BJ (cell line): Measurements from ENCODE around the gene USP3. TPM values are rescaled to one million over a fixed set of nuclear protein-coding genes. Genes with fewer than 3 reads are reported as not detected.

Experiments
- CTCF ChIA-PET: fragments of 350-600 bp; formaldehyde crosslinking; extraction: SDS; loops from one replicate; lab custom pipeline; 2021; ENCODE audit warnings: antibody characterized with exemption, inconsistent platforms; lab: Yijun Ruan, JAX
- POLR2A ChIA-PET: fragments of 300-600 bp; sonication (Branson Sonifier 250); formaldehyde crosslinking; extraction: SDS; loops from one replicate; lab custom pipeline; 2021; ENCODE audit warnings: antibody characterized with exemption; lab: Charles Lee
- DNase-seq: peaks from one replicate; pipeline ENCODE4 v3.0.0-alpha.2; 2011; ENCODE audit warnings: low read depth
- H3K27me3 ChIP-seq: 2 replicates; pipeline ENCODE4 v1.6.0; 2011; ENCODE audit warnings: low read length; ENCODE audit not compliant: control insufficient read depth, insufficient read depth
- H3K36me3 ChIP-seq: 2 replicates; pipeline ENCODE4 v1.5.1; 2011; ENCODE audit warnings: low read length; ENCODE audit not compliant: control insufficient read depth, insufficient read depth
- H3K4me3 ChIP-seq: 2 replicates; pipeline ENCODE4 v1.5.1; 2011; ENCODE audit warnings: low read depth, mild to moderate bottlenecking, control low read depth, low read length
- polyA plus RNA-seq: library from polyadenylated mRNA; depleted of rRNA; stranded (reverse); fragments of >200 nt; gene quantifications from 2 replicates; pipeline ENCODE4 v1.2.3, GENCODE V29; 2011
- TF ChIP-seq, protein P1 (sequence below): IDR thresholded peaks from 2 replicates; pipeline ENCODE4 v1.5.1; 2011; ENCODE audit warnings: low read depth, mild to moderate bottlenecking, control low read depth, inconsistent platforms, low read length, moderate library complexity; ENCODE audit not compliant: insufficient read depth

The USP3 gene
- polyA plus RNA-seq, 1 experiment: 13.3 TPM

DNA sequence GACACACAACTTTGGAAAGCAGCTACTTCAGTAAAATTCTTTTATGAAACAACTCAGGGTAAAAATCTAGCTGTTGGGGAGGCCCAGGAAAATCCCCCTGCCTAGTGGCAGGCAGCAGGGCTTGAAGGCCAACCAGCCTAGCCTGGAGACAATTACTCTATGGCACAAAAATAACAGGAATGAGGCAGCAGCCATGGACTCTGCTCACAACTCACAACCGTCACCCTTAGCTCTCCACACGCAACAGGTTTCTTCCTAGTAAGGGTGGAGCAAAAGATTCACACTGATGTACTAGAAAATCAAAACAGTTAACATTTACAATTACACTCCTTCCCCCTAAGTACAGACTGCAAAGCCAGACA, 92.3 kb downstream of the USP3 start:
- ChIA-PET CTCF (interaction anchor here (1.0 to 4.7 kb wide), 5 partner anchors 9 to 130 kb away, joined by 3 to 23 read pairs (median 5); no protein-coding TSS in a partner anchor), POLR2A (interaction anchor here (0.6 kb wide), 1 partner anchor 32 kb away, joined by 3 read pairs; no protein-coding TSS in a partner anchor)
- Histone ChIP-seq H3K27me3 (no peaks in the 10 kb centered on the region), H3K36me3 (peaks cover under 1% of the 10 kb centered on the region; the same call in 1 of the 2 replicates), H3K4me3 (no peak overlapping the region)
- TF ChIP-seq, protein P1, sequence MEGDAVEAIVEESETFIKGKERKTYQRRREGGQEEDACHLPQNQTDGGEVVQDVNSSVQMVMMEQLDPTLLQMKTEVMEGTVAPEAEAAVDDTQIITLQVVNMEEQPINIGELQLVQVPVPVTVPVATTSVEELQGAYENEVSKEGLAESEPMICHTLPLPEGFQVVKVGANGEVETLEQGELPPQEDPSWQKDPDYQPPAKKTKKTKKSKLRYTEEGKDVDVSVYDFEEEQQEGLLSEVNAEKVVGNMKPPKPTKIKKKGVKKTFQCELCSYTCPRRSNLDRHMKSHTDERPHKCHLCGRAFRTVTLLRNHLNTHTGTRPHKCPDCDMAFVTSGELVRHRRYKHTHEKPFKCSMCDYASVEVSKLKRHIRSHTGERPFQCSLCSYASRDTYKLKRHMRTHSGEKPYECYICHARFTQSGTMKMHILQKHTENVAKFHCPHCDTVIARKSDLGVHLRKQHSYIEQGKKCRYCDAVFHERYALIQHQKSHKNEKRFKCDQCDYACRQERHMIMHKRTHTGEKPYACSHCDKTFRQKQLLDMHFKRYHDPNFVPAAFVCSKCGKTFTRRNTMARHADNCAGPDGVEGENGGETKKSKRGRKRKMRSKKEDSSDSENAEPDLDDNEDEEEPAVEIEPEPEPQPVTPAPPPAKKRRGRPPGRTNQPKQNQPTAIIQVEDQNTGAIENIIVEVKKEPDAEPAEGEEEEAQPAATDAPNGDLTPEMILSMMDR: no peak
- DNase-seq: no peak

DNA sequence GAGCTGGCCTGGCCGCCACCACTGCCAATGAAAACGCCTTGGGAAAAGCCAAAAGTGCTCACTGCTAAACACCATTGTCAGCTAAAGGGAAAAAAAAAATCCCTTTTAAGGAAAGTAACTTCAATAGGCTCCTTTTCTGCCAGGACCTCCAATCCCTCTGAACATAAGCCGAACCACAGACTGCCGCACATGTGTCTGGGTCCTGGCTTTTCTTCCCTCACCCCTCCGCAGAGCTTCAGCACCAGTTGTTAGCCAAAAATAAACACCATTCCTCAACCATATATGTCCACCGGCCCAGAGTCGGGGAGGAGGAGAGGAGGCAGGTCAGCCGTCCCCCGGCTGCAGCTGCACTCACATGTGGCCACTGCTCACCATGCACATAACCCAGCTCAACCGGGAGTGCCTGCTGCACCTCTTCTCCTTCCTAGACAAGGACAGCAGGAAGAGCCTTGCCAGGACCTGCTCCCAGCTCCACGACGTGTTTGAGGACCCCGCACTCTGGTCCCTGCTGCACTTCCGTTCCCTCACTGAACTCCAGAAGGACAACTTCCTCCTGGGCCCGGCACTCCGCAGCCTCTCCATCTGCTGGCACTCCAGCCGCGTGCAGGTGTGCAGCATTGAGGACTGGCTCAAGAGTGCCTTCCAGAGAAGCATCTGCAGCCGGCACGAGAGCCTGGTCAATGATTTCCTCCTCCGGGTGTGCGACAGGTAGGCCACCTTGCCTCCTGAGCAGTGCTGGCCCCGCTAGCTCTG, 92.8 kb downstream of the USP3 start, which contains the start of gene FBXL22:
Gene FBXL22 (plus strand): TSS at position 350 of the 753 bp plus-strand sequence. CDS start 6 bp downstream, at position 356.
- CTCF ChIA-PET: interaction anchor here (1.0 to 4.7 kb wide), 6 partner anchors 8 to 131 kb away, joined by 3 to 23 read pairs (median 5); no protein-coding TSS in a partner anchor
- TF ChIP-seq, protein P1: no peak
- no peak for DNase-seq
- POLR2A ChIA-PET: no interaction called here
- Histone ChIP-seq H3K36me3 (no peaks in the 10 kb centered on the region; the same call in 1 of the 2 replicates), H3K27me3 (no peaks in the 10 kb centered on the region), H3K4me3 (no peak within 1 kb of the TSS)

DNA sequence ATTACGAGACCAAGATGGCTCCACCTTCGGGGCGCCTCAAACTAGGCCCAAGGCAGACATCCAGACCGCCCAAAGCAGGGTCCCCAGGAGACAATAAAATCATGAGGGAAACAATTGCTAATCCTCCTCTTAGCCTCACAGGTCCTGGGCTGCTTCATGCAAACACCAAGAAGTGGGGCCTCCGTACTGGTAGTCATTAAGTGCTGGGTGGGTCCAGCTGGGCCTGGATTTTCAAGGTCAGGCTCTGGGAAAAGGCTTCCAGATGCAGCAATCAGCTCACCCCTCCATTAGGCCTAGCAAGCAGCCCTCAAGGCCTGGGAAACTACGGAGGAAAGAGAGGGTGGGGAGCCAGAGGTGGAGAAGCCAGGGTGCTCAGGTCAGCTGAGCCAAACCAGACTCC, 93.4 kb downstream of the USP3 start:
- Histone ChIP-seq H3K4me3 (no peak overlapping the region), H3K36me3 (no peaks in the 10 kb centered on the region; the same call in 1 of the 2 replicates), H3K27me3 (no peaks in the 10 kb centered on the region)
- TF ChIP-seq, protein P1: no peak
- DNase-seq: no peak
- ChIA-PET POLR2A (no interaction called here), CTCF (interaction anchor here (1.0 to 4.7 kb wide), 4 partner anchors 9 to 131 kb away, joined by 4 to 23 read pairs (median 8); no protein-coding TSS in a partner anchor)

DNA sequence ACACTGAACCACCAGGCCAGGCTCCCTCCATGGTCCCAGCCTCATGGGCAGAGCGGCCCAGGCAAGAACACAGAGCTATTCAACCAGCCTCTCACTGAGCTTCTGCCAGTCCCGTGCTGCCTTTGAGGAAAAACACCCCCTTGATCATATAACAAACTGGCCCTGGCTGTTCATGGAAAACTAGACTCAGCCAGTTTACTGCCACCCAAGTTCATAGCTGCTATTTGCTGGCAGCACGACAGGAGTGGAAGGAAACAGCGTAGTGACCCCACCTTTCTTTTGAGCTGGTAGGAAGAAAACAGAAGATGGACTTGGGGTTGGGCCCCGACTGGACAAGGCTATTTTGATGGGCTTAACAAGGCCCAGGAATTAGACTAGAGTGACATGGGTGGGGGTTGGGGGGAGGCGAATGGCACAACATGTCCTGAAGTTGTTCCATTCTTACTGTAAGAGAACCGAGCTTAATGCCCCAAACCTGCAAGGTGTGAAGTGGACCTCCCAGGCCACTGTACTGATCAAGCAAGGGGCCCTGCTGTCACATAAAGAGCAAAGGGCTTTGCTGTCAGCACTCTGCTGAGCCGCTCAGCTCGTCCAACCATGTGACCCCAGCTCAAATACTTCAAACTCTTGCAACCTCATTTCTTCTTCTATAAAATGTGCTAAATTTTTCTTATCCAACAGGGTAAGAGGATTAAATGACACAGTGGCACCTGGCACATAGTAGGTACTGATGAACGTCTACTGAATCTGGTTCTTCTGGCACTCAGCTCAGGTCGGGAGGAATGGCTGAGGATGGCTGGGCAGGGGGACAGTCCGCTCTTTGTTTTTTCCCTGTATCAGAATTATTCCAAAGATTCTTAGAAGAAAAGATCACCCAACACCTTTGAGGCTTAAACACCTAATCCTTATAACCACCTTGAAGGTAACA, 94.3 kb downstream of the USP3 start:
- TF ChIP-seq, protein P1: no peak
- no peaks in the 10 kb centered on the region for H3K27me3 ChIP-seq
- CTCF ChIA-PET: interaction anchor here (1.1 to 4.7 kb wide), 6 partner anchors 10 to 136 kb away, joined by 3 to 23 read pairs (median 6); no protein-coding TSS in a partner anchor
- POLR2A ChIA-PET: no interaction called here
- H3K36me3 ChIP-seq: no peaks in the 10 kb centered on the region
- no peak overlapping the region for H3K4me3 ChIP-seq
- DNase-seq: no peak
